DMS79 (cell line): ENCODE measurements around the gene ABCD1.

ENCODE experiments used
- DNase-seq: peaks from one replicate; lab custom pipeline; 2025; lab: John Stamatoyannopoulos, UW

The ABCD1 gene

GRCh38 chrX:153773741-153774575 lies 49.3 kb downstream of the ABCD1 start:
- no peak for DNase-seq

DNA sequence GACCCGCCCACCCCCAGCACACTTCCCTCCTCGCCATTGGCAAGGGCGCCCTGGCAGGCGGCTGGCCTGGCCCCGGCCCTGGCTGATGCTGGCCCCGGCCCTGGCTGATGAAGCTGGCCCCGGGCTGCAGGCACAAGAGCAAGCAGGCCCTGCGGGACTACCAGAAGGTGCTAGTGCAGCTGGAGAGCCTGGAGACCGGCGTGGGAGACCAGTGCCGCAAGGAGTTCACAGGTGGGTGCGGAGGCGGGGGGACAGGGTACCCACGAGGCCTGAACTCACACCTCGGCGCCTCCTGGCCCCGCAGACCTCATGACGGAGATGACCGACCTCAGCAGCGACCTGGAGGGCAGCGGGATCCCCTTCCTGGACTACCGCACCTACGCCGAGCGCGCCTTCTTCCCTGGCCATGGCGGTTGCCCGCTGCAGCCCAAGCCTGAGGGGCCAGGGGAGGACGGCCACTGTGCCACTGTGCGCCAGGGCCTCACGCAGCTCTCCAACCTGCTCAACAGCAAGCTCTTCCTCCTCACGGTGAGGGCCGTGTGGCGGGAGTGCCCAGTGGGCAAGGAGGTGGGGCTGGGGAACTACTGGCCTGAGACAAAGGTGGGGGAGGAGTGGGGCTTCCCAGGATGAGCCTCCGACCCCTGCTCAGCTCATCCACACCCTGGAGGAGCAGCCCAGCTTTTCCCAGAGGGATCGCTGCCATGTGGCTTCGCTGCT lies 50.1 kb downstream of the ABCD1 start:
- no peak for DNase-seq

DNA sequence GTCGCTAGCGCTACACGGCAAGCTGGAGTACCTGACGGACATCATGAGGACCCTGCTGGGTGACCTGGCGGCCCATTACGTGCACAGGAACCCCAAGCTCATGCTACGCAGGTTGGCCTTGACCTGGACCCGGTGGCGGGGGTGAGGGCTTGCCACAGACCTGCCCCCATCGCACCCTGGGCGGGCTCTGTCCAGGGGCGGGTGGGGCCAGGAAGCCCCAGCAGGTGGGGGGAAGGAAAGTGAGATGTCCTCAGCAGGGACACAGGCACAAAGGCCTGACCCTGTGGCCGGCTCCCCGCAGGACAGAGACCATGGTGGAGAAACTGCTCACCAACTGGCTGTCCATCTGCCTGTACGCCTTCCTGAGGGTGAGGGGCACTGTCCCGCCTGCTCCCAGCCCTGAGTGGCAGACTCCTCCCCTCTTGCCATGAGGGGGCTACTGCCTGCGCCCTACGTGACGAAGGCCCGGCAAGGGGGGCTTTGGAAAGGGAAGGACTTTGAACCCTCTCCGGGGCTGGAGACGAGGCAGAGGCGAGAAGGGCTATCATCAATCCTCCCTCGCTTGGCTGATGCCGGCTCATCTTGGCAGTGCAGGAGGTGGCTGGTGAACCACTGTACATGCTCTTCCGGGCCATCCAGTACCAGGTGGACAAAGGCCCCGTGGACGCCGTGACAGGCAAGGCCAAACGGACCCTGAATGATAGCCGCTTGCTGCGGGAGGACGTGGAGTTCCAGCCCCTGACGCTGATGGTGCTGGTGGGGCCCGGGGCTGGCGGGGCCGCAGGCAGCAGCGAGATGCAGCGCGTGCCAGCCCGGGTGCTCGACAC lies 50.9 kb downstream of the ABCD1 start:
- no peak for DNase-seq

DNA sequence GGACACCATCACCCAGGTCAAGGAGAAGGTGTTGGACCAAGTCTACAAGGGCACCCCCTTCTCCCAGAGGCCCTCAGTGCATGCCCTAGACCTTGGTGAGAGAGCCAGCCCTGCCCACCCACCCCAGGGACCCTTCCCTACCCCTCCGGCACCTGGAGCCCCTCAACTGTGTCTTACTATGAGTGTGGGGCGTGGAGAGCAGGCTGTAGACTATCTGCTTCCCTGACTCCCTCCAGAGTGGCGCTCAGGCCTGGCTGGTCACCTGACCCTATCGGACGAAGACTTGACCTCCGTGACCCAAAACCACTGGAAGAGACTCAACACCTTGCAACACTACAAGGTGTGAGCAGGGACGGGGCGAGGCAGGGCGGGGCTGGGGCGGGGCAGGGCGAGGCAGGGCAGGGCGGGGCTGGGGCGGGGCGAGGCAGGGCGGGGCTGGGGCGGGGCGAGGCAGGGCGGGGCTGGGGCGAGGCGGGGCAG lies 51.5 kb downstream of the ABCD1 start:
- no peak for DNase-seq

GRCh38 chrX:153776611-153777045 lies 52.0 kb downstream of the ABCD1 start:
- DNase-seq, result no peak

DNA sequence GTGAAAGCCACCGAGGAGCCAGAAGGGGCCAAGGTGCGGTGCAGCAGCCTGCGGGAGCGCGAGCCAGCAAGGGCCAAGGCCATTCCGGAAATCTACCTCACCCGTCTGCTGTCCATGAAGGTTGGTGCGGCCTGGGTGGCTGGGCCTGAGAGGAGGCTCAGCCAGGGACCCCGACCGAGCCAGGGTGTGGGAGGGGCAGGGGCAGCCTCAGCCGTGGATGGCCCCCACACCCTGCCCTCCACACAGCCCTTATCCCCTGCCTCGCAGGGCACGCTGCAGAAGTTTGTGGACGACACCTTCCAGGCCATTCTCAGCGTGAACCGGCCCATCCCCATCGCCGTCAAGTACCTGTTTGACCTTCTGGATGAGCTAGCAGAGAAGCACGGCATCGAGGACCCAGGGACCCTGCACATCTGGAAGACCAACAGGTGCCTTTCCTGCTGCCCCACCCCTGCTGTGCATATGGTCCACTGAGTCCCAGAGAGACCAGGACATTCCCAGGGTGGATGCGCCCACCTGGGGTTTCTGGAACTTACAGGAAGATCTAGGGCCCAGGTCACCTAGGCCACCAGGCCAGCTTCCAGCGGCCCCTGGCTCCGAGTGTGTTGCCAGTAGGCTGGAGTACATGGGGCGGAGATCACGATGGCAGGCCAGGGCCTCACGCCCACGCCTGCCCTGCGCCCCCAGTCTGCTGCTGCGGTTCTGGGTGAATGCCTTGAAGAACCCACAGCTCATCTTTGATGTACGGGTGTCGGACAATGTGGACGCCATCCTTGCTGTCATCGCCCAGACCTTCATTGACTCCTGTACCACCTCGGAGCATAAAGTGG lies 52.8 kb downstream of the ABCD1 start:
- no peak for DNase-seq

GRCh38 chrX:153778181-153778580 lies 53.5 kb downstream of the ABCD1 start:
- DNase-seq, result no peak

DNA sequence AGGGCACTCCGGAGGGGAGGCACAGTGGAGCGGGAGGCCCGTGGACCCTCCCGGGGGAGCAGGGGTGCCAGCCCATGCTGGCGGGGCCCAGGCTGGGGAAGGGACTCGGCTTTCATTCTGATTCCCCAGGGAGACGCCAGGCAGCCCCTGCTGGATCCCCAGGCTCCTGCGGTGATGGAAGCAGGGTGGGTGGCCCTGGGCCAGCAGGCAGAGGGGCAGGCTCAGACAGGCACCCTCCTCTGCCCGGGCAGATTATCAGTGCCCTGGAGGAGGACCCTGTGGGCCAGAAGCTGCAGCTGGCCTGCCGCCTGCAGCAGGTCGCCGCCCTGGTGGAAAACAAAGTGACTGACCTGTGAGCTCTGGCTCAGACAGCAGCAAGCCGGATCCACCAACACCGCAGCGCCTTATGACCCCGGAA lies 54.0 kb downstream of the ABCD1 start:
- DNase-seq, result no peak

GRCh38 chrX:153779891-153780677 lies 55.4 kb downstream of the ABCD1 start:
- DNase-seq, result no peak

DNA sequence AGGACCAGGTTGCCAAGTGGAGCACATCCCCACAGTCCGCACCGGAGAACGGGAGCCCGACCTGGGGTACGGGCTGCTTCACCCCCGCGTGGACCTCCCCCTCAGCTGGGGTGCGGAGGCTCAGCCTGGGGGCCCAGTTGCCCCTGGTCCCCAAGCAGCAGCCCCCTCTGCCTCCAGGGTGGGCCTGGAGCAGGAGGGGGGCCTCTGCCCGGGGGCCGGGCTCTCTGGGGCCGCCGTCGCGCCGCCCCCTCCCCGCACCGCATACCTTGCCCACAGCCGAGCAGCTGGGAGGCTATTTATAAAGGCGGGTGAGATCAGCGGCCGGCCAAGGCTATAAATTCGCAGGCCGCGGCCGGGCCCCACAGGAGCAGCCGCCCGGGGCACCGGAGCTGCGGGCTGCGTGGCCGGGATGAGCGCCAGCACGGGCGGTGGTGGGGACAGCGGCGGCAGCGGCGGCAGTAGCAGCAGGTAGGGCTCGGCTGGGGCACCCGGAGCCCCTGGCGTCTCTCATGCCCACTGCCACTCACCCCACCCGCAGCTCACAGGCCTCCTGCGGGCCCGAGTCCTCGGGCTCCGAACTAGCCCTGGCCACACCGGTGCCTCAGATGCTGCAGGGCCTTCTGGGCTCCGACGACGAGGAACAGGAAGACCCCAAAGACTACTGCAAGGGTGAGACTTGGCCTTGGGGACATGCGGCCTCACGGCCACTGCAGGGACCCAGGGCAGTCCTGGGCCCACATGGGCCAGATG lies 56.2 kb downstream of the ABCD1 start, which contains the start of gene SRPK3:
TSS of gene SRPK3 (plus strand) at position 364 of the 750 bp plus-strand sequence. CDS start at position 410, 46 bp downstream.
- no peak for DNase-seq

DNA sequence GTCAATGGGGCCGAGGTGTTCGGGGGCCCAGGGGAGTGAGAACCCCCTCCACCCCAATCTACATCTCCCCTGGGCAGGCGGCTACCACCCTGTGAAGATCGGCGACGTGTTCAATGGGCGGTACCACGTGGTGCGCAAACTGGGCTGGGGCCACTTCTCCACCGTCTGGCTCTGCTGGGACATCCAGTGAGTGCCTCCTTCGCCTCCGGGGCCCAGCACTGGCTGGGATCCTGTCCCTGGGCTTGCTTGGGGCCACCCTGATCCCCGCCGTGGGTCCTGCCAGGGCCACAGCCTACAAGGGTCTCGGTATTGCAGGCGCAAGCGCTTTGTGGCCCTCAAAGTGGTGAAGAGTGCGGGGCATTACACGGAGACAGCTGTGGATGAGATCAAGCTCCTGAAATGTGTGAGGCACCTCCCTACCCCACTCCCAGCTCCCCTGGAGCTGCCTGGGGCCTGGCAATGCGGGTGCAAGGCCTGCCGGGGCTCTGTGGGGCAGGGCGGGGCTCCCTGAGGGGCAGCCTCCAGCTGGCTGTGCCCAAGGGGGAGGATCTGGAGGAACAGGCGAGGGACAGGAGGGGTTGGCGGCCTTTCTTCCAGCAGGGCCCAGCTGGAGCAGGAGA lies 56.9 kb downstream of the ABCD1 start:
- DNase-seq, result no peak

DNA sequence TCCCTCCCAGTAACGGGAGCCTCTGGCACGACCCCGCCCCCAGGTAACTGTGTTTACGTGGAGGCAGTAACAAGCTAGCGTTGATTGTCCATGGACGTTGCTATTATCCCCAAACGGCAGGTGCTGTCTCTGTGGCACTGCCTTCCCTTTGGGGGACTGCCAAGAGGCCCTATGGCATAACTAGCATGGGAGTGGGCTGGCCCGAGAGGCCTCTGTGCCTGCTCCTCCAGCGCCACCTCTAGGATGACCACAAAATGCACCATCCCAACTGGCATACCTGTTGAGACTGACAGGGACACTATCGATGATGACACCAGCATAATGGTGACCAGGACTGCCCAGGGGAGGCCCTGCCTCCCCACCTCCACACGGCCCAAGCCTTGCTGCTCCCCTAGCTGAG lies 57.7 kb downstream of the ABCD1 start:
- peak; percentile 44 for DNase-seq

DNA sequence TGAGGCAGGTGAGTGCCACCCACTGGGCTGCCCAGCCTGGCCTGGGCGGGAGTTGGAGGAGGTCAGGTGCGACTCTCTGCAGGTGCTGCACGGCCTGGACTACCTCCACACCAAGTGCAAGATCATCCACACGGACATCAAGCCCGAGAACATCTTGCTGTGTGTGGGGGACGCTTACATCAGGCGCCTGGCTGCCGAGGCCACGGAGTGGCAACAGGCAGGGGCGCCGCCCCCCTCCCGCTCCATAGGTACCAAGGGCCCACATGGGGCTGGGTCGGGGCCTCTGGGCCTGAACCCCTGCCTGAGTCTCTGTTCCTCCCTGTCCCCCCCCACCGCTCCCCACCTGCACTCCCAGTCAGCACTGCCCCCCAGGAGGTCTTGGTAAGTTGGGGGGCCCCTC lies 58.2 kb downstream of the ABCD1 start:
- DNase-seq, result no peak

DNA sequence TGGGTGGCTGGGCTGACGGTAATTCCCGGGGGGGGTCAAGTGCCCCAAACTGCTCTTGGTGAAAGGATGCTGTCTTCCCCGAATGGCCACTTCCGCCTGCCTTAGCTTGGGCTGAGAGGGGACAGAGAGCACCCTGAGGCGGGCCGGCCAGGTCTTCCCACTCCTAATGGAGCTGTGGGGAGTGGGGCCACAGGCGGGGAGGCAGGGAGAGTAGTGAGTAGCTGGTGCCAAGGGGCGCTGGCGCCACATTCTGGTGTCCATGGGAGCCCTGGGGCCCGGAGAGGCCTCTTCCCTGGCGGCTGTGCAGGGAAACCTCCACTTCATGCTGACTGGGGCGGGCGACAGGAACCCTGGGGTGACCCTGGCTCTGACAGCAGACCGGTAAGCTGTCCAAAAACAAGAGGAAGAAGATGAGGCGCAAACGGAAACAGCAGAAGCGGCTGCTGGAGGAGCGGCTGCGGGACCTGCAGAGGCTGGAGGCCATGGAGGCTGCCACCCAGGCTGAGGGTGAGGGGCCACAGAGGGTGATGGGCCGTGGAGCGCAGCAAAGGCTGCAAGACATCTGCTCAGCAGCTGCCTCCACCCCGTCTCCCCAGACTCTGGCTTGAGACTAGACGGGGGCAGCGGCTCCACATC lies 58.8 kb downstream of the ABCD1 start:
- no peak for DNase-seq

DNA sequence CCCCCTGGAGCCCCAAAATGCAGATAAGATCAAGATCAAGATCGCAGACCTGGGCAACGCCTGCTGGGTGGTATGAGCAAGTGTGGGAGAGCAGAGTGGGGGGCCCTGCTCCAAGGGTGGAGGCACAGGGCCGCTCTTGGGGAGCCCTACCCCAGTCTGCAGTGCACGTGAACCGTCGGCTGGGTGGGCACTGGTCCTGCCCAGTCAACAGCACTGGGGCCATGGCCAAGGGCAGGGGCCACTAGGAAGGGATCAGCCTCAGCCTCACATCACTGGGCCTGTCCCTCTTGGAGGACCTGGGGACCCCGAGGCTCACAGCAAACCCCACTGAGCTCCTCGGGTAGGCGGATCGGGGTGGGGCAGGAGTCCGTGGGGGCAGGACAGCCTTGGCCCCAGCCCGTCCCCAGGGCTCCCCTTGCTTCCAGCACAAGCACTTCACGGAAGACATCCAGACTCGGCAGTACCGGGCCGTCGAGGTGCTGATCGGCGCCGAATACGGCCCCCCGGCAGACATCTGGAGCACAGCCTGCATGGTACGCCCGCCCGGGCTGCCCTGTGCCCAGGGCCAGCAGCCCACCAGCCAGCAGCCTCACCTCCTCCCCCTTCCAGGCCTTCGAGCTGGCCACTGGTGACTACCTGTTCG lies 59.8 kb downstream of the ABCD1 start:
- no peak for DNase-seq

- DNase-seq, result no peak
Observed at GRCh38 chrX:153786669-153787068, 62.0 kb downstream of the ABCD1 start.

DNA sequence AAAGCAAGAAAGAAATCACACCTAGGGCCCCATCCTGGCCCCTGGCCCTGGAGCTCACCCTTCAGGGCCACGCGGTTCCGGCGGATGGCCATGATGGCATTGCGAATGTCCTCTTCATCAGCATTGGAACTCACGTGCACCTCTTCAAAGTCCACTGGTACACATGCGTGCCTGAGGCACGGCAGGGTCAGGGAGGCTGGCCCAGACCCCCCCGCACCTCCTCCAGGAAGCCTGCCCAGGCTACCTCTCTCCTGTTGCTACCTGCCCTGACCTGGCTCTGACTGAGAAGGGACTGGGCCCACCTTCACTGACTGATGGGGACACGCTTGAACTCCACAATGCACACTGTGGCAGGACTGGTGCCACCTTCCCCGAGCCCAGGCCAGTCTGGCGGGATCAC lies 65.0 kb downstream of the ABCD1 start:
- DNase-seq, result no peak

- DNase-seq, result no peak
Observed at GRCh38 chrX:153791104-153791852, 66.6 kb downstream of the ABCD1 start.
